ENCODE results near the gene TMEM82.

TMEM82 gene

GRCh38 chr1:15747378-15747777, 5.1 kb downstream of the TMEM82 start:
- peaks cover 3% of the 10 kb centered on the region; the same call in 1 of the 2 replicates for H3K27me3 ChIP-seq (ENCODE audit: insufficient read depth, low read length)
- H3F3A ChIP-seq (ENCODE audit: insufficient read depth, low read length) = no peaks in the 10 kb centered on the region
- no peak overlapping the region for H3K4me3 ChIP-seq (ENCODE audit: low read depth, low read length, poor library complexity, severe bottlenecking)
- no peak overlapping the region for H3K27ac ChIP-seq (ENCODE audit: low read depth, low read length, poor library complexity, severe bottlenecking)
- no peak overlapping the region for H3K4me2 ChIP-seq (ENCODE audit: low read length)
- TF ChIP-seq EZH2 (IDR thresholded peaks at IDR 0.05; ENCODE audit: borderline replicate concordance, low read length) (no peak), CTCF (IDR thresholded peaks at IDR 0.05; ENCODE audit: low read length) (no peak)
- H3K9me2 ChIP-seq (ENCODE audit: low read depth, low read length) = no peaks in the 10 kb centered on the region
- no peak overlapping the region for H3K9ac ChIP-seq (ENCODE audit: low read length)
- H3K36me3 ChIP-seq (ENCODE audit: insufficient read depth, low read length) = no peaks in the 10 kb centered on the region
- no peaks in the 10 kb centered on the region for H3K79me2 ChIP-seq (ENCODE audit: insufficient read depth, low read length)
- H3K4me1 ChIP-seq (ENCODE audit: insufficient read depth, low read length, severe bottlenecking) = no peaks in the 10 kb centered on the region
- H2AFZ ChIP-seq (ENCODE audit: low read length) = no peak overlapping the region
- no peaks in the 10 kb centered on the region for H4K20me1 ChIP-seq (ENCODE audit: insufficient read depth, low read length)
- H3K9me3 ChIP-seq (ENCODE audit: low read length) = no peaks in the 10 kb centered on the region

DNA sequence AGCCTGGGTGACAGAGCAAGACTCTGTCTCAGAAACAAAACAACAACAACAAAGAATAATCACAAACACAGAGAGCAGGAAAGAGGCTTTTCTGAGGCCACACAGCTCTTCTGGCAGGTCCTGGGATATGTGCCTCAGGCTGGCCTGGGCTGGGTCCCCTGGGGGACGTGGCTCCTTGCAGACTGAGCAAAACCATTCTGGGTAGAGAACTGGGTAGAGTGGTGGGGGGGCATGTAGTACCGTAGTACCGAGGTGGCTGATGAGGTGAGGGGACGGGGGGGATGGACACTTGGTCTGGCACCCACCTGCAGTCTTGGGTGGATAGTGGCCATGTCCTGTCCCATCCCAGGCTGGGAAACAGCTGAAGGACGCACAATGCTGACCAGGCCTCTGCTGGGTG, 6.0 kb downstream of the TMEM82 start:
- Histone ChIP-seq H4K20me1 (ENCODE audit: insufficient read depth, low read length) (no peaks in the 10 kb centered on the region), H3K9ac (ENCODE audit: low read length) (no peak overlapping the region), H3K36me3 (ENCODE audit: insufficient read depth, low read length) (no peaks in the 10 kb centered on the region), H3K4me3 (ENCODE audit: low read depth, low read length, poor library complexity, severe bottlenecking) (no peak overlapping the region), H2AFZ (ENCODE audit: low read length) (no peak overlapping the region), H3K27me3 (ENCODE audit: insufficient read depth, low read length) (peaks cover 3% of the 10 kb centered on the region; the same call in 1 of the 2 replicates), H3K9me2 (ENCODE audit: low read depth, low read length) (no peaks in the 10 kb centered on the region), H3K4me1 (ENCODE audit: insufficient read depth, low read length, severe bottlenecking) (no peaks in the 10 kb centered on the region), H3K9me3 (ENCODE audit: low read length) (no peaks in the 10 kb centered on the region), H3K27ac (ENCODE audit: low read depth, low read length, poor library complexity, severe bottlenecking) (no peak overlapping the region), H3K4me2 (ENCODE audit: low read length) (no peak overlapping the region), H3F3A (ENCODE audit: insufficient read depth, low read length) (no peaks in the 10 kb centered on the region), H3K79me2 (ENCODE audit: insufficient read depth, low read length) (no peaks in the 10 kb centered on the region)
- TF ChIP-seq CTCF (IDR thresholded peaks at IDR 0.05; ENCODE audit: low read length) (no peak), EZH2 (IDR thresholded peaks at IDR 0.05; ENCODE audit: borderline replicate concordance, low read length) (no peak)

DNA sequence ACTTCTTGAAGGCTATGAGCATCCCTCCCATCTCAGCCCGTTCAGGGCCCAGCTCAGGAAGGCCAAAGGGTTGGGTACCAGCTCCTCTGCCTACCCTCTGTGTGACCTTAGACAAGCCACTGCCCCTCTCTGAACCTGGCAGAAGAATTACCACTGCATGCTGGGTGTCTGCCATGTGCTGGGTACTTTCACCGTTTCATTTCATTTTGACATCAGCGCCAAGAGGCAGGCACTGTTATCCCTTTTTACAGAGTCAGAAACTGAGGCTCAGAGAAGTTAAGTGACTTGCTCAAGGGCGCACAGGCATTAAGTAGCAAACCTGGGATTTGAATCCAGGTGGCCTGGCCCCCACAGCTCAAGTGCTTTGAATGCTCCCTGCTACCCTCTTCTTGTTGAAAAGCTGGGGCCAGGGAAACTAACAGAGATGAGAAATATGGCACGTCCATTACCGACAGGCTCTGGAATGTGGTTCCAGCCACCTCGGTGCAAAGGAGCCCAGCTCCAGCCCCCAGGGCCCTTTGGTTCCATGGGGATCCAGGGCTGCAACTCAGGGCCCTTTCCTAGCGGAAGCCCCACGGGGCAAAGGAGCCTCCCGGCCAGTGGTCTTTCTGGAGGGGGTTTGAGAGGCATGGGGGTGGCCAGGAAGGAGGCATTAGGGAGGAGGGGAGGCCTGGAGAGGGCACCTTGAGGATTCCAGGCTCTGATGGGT, 6.5 kb downstream of the TMEM82 start:
- H3K4me3 ChIP-seq (ENCODE audit: low read depth, low read length, poor library complexity, severe bottlenecking) = no peak overlapping the region
- H3K36me3 ChIP-seq (ENCODE audit: insufficient read depth, low read length) = no peaks in the 10 kb centered on the region
- H3F3A ChIP-seq (ENCODE audit: insufficient read depth, low read length) = no peaks in the 10 kb centered on the region
- H3K9ac ChIP-seq (ENCODE audit: low read length) = no peak overlapping the region
- H3K4me1 ChIP-seq (ENCODE audit: insufficient read depth, low read length, severe bottlenecking) = no peaks in the 10 kb centered on the region
- peaks cover 3% of the 10 kb centered on the region; the same call in 1 of the 2 replicates for H3K27me3 ChIP-seq (ENCODE audit: insufficient read depth, low read length)
- TF ChIP-seq CTCF (IDR thresholded peaks at IDR 0.05; ENCODE audit: low read length) (no peak), EZH2 (IDR thresholded peaks at IDR 0.05; ENCODE audit: borderline replicate concordance, low read length) (no peak)
- H2AFZ ChIP-seq (ENCODE audit: low read length) = no peak overlapping the region
- no peaks in the 10 kb centered on the region for H3K9me3 ChIP-seq (ENCODE audit: low read length)
- no peaks in the 10 kb centered on the region for H3K9me2 ChIP-seq (ENCODE audit: low read depth, low read length)
- no peak overlapping the region for H3K27ac ChIP-seq (ENCODE audit: low read depth, low read length, poor library complexity, severe bottlenecking)
- H4K20me1 ChIP-seq (ENCODE audit: insufficient read depth, low read length) = no peaks in the 10 kb centered on the region
- H3K4me2 ChIP-seq (ENCODE audit: low read length) = no peak overlapping the region
- no peaks in the 10 kb centered on the region for H3K79me2 ChIP-seq (ENCODE audit: insufficient read depth, low read length)

Measured in OCI-LY1 (cell line).